Muscle layer of colon (tissue), 2 donors: Measurements from ENCODE around the gene DENND6B.
A peak's percentile ranks its signal among the peaks of the same experiment; 100 is the strongest.

Experiments used
- H3K27ac ChIP-seq: one replicate; pipeline ENCODE4 v1.7.0; 2013; ENCODE audit warnings: low read depth, mild to moderate bottlenecking, low read length, moderate library complexity
- H3K27me3 ChIP-seq, 2 donors: one replicate each; pipeline ENCODE4 v1.7.0; 2013; ENCODE audit warnings: low read length in 2 of 2, mild to moderate bottlenecking in 2 of 2; ENCODE audit not compliant: insufficient read depth in 2 of 2, control insufficient read depth in 1 of 2
- H3K36me3 ChIP-seq: one replicate; pipeline ENCODE4 v1.7.0; 2013; ENCODE audit warnings: mild to moderate bottlenecking, low read length; ENCODE audit not compliant: insufficient read depth
- H3K4me1 ChIP-seq: one replicate; pipeline ENCODE4 v1.7.0; 2013; ENCODE audit warnings: mild to moderate bottlenecking, low read length; ENCODE audit not compliant: insufficient read depth
- H3K4me3 ChIP-seq, 2 donors: one replicate each; pipeline ENCODE4 v1.7.0; 2013; ENCODE audit warnings: low read length in 2 of 2, low read depth in 1 of 2, mild to moderate bottlenecking in 1 of 2, moderate library complexity in 1 of 2
- H3K9ac ChIP-seq: one replicate; pipeline ENCODE4 v1.7.0; 2013; ENCODE audit warnings: low read length
- H3K9me3 ChIP-seq: one replicate; pipeline ENCODE4 v1.7.0; 2013; ENCODE audit warnings: mild to moderate bottlenecking, low read length
- donor health status: abdominal sarcoma.
- donor health status: Adenocarcinoma of cecum.

Gene DENND6B

DNA sequence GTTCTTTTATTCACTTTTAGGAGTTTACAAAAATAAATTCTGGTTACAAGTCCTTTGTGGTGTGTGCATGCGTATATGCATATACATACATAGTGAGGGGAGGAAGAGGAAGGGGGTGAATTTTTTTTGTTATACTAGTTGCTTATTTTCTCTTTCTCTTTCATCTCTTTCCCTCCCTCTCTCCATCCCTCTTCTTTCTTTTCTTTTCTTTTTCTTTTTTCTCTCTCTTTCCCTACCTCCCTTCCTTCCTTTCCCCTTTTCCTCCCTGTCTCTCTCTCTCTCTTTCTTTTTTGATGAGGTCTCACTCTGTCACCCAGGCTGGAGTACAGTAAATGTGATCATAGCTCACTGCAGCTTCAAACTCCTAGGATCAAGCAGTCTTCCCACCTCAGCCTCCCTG lies 30.4 kb upstream of the DENND6B start:
- Histone ChIP-seq H3K27ac (no peak overlapping the region), H3K9me3 (no peaks in the 10 kb centered on the region), H3K4me1 (peaks cover 7% of the 10 kb centered on the region), H3K4me3 (no peak overlapping the region), H3K27me3 (no peaks in the 10 kb centered on the region), H3K9ac (no peak overlapping the region), H3K36me3 (peaks cover 10% of the 10 kb centered on the region)

DNA sequence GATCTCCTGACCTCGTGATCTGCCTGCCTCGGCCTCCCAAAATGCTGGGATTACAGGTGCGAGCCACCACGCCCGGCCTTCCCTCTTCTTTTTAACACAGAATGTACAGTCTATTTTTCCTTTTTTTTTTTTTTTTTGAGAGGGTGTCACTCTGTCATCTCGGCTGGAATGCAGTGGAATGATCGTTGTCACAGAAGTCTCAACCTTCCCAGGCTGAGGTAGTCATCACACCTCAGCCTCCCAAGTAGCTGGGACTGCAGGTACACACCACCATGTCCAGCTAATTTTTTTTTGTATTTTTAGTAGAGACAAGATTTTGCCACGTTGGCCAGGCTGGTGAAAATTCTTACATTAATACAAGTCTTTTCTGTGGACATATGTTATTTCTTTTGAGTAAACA lies 29.4 kb upstream of the DENND6B start:
- Histone ChIP-seq H3K4me3 (no peak overlapping the region), H3K27me3 (no peaks in the 10 kb centered on the region), H3K4me1 (peaks cover 7% of the 10 kb centered on the region), H3K9me3 (no peaks in the 10 kb centered on the region), H3K36me3 (peaks cover 9% of the 10 kb centered on the region), H3K9ac (no peak overlapping the region), H3K27ac (no peak overlapping the region)

DNA sequence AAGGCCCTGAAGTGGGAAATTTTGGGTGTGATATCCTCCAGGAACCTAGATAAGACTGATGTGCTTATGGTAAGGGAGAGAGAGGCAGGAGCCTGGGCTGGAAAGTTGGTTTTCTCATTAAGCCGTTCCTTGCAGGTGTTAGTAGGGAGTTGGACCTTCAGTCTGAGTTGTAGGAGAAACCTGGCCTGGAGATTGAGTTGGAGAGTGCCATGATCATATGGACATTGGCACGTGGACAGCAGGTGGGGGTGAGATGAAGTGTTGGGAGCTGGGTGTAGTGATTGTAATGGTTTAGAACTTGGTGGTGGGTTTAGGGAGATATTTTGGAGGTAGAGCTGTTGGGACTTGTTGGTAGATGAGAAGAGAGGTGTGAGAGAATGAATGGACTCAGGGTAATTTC lies 21.2 kb upstream of the DENND6B start:
- H3K27ac ChIP-seq, result no peak overlapping the region
- H3K27me3 ChIP-seq, result no peaks in the 10 kb centered on the region
- H3K9me3 ChIP-seq, result no peaks in the 10 kb centered on the region
- H3K9ac ChIP-seq, result no peak overlapping the region
- no peak overlapping the region for H3K4me3 ChIP-seq
- no peaks in the 10 kb centered on the region for H3K36me3 ChIP-seq
- peaks cover 18% of the 10 kb centered on the region for H3K4me1 ChIP-seq

DNA sequence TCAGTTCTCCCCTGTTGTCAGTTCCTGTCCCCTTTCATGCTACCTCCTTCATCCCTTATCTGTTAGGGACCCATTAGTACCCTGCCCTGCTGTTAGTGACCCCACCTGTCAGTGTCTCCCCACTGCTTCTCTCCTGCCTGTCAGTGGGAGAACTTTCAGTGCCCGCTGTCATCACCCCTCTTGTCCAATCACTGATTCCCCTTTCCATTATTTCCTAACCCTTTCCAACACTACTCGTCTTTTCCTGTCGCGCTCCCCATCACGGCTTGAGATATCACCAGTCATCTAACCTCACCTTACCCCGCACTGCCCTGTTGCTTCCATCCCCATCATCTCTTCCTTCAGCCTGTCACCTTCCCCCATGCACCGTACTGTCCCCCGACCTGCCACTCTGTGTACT lies 20.3 kb upstream of the DENND6B start:
- H3K4me1 ChIP-seq, result peaks cover 22% of the 10 kb centered on the region
- no peak overlapping the region for H3K4me3 ChIP-seq
- no peaks in the 10 kb centered on the region for H3K27me3 ChIP-seq
- no peak overlapping the region for H3K27ac ChIP-seq
- no peak overlapping the region for H3K9ac ChIP-seq
- no peaks in the 10 kb centered on the region for H3K36me3 ChIP-seq
- no peaks in the 10 kb centered on the region for H3K9me3 ChIP-seq

DNA sequence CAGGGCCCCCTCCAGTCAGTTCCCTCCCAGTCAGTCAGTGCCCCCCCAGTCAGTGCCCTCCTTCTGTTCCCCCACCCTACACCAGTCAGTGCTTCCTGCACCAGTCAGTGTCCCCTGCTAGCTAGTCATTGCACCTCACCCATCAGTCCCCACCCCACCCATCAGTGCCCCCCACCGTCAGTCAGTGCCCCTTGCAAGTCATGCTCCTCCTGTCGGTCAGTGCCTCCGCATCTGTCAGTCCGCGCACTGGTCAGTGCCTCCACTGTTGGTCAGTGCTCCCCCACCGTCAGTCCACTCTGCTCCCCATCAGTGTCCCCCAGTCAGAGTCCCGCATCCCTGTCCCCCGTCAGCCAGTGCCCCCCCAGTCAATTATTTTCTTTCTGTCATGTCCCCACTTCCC lies 19.7 kb upstream of the DENND6B start:
- Histone ChIP-seq H3K9ac (no peak overlapping the region), H3K4me3 (no peak overlapping the region), H3K27ac (no peak overlapping the region)

DNA sequence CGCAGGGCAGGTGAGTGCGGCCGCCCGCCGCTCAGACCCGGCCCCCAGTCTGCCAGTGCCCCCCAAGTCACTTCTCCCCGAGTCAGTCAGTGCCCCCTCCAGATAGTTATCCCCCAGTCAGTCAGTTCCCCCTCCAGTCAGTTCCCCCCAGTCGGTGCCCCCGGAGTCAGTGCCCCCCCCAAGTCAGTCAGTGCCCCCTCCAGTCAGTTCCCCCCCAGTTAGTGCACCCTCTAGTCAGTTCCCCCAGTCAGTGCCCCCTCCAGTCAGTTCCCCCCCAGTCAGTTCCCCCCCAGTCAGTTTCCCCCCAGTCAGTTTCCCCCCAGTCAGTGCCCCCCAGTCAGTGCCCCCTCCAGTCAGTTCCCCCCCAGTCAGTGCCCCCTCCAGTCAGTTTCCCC lies 16.7 kb upstream of the DENND6B start:
- Histone ChIP-seq H3K27me3 (no peaks in the 10 kb centered on the region), H3K36me3 (no peaks in the 10 kb centered on the region), H3K9me3 (no peaks in the 10 kb centered on the region), H3K9ac (peak overlapping the region; percentile 44), H3K27ac (peak overlapping the region; percentile 75), H3K4me3 (peak overlapping the region; percentile 70 to 93), H3K4me1 (peaks cover 21% of the 10 kb centered on the region)

More for the DNA sequence above, 19.7 kb upstream of the DENND6B start:
- no peaks in the 10 kb centered on the region for H3K27me3 ChIP-seq
- no peaks in the 10 kb centered on the region for H3K36me3 ChIP-seq
- H3K4me1 ChIP-seq, result peaks cover 22% of the 10 kb centered on the region
- H3K9me3 ChIP-seq, result no peaks in the 10 kb centered on the region

DNA sequence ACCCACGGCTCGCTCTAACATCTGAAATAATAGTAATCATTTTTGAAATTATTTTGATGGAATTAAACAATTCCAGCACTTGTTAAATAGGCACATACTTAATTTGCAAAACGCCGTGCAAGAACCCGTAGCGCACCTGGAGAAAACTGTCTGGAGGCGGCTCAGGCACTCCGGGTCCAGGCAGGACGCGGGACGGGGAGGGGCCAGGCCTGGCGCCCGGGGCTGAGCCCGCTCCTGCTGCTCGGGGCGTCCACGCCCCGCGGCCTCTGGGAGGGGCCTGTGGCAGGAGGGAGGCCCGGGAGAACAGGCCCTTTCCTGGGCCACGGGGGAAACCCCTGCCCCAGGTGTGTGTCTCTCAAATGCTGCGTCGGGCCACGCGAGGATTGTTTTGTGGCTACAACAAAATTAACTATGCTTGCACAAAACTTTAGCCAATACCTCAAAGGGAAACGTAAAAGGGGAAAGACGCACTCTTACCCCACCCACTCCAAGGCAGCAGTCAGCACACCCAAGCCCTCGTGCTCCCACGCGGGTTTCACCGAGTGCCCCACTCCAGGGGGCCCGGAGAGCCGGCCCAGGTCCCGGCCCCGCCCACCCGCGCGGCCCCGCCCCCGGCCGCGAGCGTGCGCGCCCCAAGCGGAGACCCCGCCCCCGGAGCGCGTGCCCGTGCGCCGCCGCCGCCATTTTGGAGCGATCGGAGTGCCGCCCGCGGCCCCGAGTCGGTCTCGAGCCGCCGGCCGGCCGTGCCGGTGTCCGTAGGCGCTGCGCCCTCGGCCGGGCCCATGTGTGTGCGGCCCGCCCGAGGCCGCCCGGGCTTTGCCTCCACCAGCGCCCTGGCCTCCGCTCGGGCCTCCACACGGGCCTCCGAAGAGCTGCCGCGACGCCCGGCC lies 16.1 kb upstream of the DENND6B start, which contains the start of gene PPP6R2:
Gene PPP6R2, plus strand, starts transcription at position 677 of the 890 bp plus-strand sequence. CDS start 50,582 bp downstream, outside the sequence.
- H3K27me3 ChIP-seq, result no peaks in the 10 kb centered on the region
- peak within 1 kb of the TSS; percentile 75 for H3K27ac ChIP-seq
- H3K36me3 ChIP-seq, result no peaks in the 10 kb centered on the region
- no peaks in the 10 kb centered on the region for H3K9me3 ChIP-seq
- peaks cover 16% of the 10 kb centered on the region for H3K4me1 ChIP-seq
- peak within 1 kb of the TSS; percentile 44 for H3K9ac ChIP-seq
- H3K4me3 ChIP-seq, result peak within 1 kb of the TSS; percentile 70 to 93

DNA sequence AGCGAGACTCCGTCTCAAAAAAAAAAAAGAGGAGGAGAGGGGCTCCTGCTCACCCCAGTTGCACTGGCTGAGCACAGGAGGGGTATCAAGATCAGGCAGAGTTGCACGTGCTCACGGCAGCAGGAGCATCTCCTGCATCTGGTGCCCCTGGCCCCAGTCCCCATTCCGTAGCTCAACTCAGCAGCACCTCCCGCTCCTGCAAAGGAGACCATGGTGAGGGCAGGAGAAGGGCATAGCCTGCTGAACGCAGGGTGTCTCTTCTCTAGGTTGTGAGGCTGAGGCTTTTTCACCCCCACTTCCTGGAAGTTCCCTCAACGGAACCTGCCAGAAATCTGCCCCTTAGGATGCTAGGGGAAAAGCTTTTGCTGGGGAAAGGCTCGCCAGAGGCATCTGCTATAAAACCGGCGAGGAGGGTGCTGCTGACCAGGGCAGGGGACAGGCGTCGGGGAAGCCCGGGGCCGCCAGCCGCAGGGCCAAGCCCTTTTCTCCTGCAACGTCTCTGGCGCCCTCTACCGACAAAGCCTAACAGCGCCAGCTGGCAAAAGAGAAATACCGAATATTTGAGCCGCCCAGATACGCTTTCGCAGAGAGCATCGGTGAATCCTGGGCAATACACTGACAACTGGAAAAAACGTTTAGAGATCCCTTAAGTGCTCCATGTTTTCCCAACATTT lies 15.3 kb upstream of the DENND6B start:
- Histone ChIP-seq H3K27me3 (no peaks in the 10 kb centered on the region), H3K4me3 (peak overlapping the region; percentile 47 to 70), H3K9me3 (no peaks in the 10 kb centered on the region), H3K4me1 (peaks cover 10% of the 10 kb centered on the region), H3K27ac (peak overlapping the region; percentile 57), H3K36me3 (no peaks in the 10 kb centered on the region), H3K9ac (no peak overlapping the region)

DNA sequence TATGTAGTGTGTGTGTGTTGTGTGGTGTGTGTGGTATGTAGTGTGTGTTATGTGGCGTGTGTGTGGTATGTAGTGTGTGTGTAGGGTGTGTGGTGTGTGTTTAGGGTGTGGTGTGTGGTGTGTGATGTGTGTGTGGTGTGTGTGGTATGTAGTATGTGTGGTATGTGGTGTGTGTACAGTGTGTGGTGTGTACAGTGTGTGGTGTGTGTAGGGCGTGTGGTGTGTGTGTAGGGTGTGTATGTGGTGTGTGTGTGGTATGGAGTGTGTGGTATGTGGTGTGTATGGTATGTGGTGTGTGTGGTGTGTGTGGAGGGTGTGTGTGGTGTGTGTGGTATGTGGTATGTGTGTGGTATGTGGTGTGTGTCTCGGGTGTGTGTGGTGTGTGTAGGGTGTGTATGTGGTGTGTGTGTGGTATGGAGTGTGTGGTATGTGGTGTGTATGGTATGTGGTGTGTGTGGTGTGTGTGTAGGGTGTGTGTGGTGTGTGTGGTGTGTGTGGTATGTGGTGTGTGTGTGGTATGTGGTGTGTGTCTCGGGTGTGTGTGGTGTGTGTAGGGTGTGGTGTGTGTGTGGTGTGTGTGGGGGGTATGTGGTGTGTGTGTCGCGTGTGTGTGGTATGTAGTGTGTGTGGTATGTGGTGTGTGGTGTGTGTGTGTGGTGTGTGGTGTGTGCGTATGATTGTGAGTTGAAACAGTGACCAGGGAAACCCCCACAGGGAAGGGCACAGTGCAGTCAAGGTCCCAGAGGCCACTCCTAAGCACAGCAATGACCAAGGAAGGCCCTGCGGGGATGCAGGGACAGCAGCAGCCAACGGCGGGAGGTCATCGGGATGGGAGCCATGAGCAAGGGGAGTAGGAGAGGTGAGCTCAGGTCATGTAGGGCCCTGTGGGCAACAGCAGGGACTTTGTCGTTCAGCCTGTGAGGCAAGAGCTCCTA lies 13.4 kb upstream of the DENND6B start:
- no peak overlapping the region for H3K27ac ChIP-seq
- H3K9ac ChIP-seq, result no peak overlapping the region
- H3K9me3 ChIP-seq, result no peaks in the 10 kb centered on the region
- no peak overlapping the region for H3K4me3 ChIP-seq
- H3K4me1 ChIP-seq, result peaks cover 5% of the 10 kb centered on the region
- no peaks in the 10 kb centered on the region for H3K36me3 ChIP-seq
- H3K27me3 ChIP-seq, result no peaks in the 10 kb centered on the region

DNA sequence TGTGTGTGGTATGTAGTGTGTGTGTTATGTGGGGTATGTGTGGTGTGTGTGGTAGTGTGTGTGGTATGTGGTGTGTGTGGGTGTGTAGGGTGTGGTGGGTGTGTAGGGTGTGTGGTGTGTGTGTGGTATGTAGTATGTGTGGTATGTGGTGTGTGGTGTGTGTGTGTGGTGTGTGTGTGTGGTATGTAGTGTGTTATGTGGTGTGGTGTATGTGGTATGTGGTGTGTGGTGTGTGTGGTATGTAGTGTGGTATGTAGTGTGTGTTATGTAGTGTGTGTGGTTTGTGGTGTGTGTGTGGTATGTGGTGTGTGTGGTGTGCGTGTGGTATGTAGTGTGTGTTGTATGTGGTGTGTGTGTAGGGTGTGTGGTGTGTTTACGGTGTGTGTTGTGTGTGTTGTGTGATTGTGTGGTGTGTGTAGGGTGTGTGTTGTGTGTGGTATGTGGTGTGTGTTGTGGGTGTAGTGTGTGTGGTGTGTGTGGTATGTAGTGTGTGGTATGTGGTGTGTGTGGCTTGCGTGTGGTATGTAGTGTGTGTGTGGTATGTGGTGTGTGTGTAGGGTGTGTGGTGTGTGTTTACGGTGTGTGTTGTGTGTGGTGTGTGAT lies 12.1 kb upstream of the DENND6B start:
- Histone ChIP-seq H3K9ac (no peak overlapping the region), H3K9me3 (no peaks in the 10 kb centered on the region), H3K36me3 (no peaks in the 10 kb centered on the region), H3K4me3 (no peak overlapping the region), H3K27ac (no peak overlapping the region), H3K27me3 (no peaks in the 10 kb centered on the region), H3K4me1 (peaks cover 5% of the 10 kb centered on the region)
